Natural killer cell (primary cell): ENCODE measurements around the gene CCL24. TPM values are rescaled to one million over a fixed set of nuclear protein-coding genes. Genes with fewer than 3 reads are reported as not detected.
"Not testable (repeated sequence)": the region's sequence is repeated elsewhere in the genome, so short reads cannot be mapped to it uniquely, and the experiment has no call there.

Experiments
- ATAC-seq, 3 donors: fragments of 150-1000 bp in 2 of 3; fragments of 200-7000 bp in 1 of 3; cut with Tn5 transposase; 1 replicate in 1 of 3; 2 replicates in 2 of 3; pipeline ENCODE4 v1.10.0; 2021; ENCODE audit warnings: mild to moderate bottlenecking in 2 of 3, moderate library complexity in 2 of 3
- DNase-seq, 2 donors: peaks; one replicate each; pipeline versions ENCODE4 v3.0.0 to v3.0.0-alpha.2; 2013 to 2021; ENCODE audit warnings: mixed read lengths in 1 of 2
- H3K27ac ChIP-seq: one replicate; pipeline ENCODE4 v1.5.1; 2013; ENCODE audit warnings: mild to moderate bottlenecking, low read length
- H3K27me3 ChIP-seq: one replicate; pipeline ENCODE4 v1.6.1; 2013; ENCODE audit warnings: low read length; ENCODE audit not compliant: control insufficient read depth, insufficient read depth
- H3K36me3 ChIP-seq: one replicate; pipeline ENCODE4 v1.6.1; 2013; ENCODE audit warnings: low read length; ENCODE audit not compliant: control insufficient read depth, insufficient read depth
- H3K4me1 ChIP-seq: one replicate; pipeline ENCODE4 v1.6.1; 2013; ENCODE audit warnings: low read length; ENCODE audit not compliant: control insufficient read depth, insufficient read depth
- H3K4me3 ChIP-seq: one replicate; pipeline ENCODE4 v1.5.1; 2013; ENCODE audit warnings: low read length
- H3K9me3 ChIP-seq: one replicate; pipeline ENCODE4 v1.6.1; 2013; ENCODE audit warnings: low read length; ENCODE audit not compliant: control insufficient read depth, insufficient read depth
- H3K27ac Mint-ChIP-seq, 2 donors: one replicate each; pipeline ENCODE4 v1.8.0; 2022; ENCODE audit warnings: mild to moderate bottlenecking in 2 of 2, mixed read lengths in 2 of 2, moderate library complexity in 1 of 2
- H3K27me3 Mint-ChIP-seq, 2 donors: one replicate each; pipeline ENCODE4 v1.8.0; 2022; ENCODE audit warnings: low read depth in 2 of 2, mixed read lengths in 2 of 2
- H3K36me3 Mint-ChIP-seq: one replicate; pipeline ENCODE4 v1.8.0; 2022; ENCODE audit warnings: mixed read lengths
- H3K4me1 Mint-ChIP-seq, 2 donors: one replicate each; pipeline ENCODE4 v1.8.0; 2022; ENCODE audit warnings: mixed read lengths in 2 of 2
- H3K4me3 Mint-ChIP-seq: one replicate; pipeline ENCODE4 v1.8.0; 2022; ENCODE audit warnings: mild to moderate bottlenecking, moderate library complexity, mixed read lengths
- H3K9me3 Mint-ChIP-seq, 2 donors: one replicate each; pipeline ENCODE4 v1.8.0; 2022; ENCODE audit warnings: mixed read lengths in 2 of 2
- CTCF ChIP-seq: fragments of 200-600 bp; IDR thresholded peaks from one replicate; pipeline ENCODE4 v1.8.0; 2022; ENCODE audit warnings: antibody characterized with exemption
- WGBS: methylation state at CpG from one replicate; pipeline ENCODE4 v1.1.7; 2013; ENCODE audit warnings: missing lambda C conversion rate; ENCODE audit not compliant: insufficient coverage; 5-methylcytosine and 5-hydroxymethylcytosine counted together
- intact Hi-C: fragments of 100-400 bp; cut with micrococcal nuclease; formaldehyde crosslinking; loops from one replicate; pipeline ENCODE4 v1.14.2; 2022
- total RNA-seq, 4 donors: library from RNA; stranded (reverse); fragments of 120-200 nt in 1 of 4; gene quantifications; one replicate each; pipeline versions ENCODE4 v1.2.3 to v1.2.4, GENCODE V29; 2013 to 2022

CCL24 gene
- total RNA-seq, 3 donors from 2014 or later (not counting 1 experiment from before 2014, with no cell fraction given) = not detected

- Mint-ChIP-seq H3K27me3 (peaks cover 0 to 3% of the 10 kb centered on the region in 2 donors), H3K27ac (no peak overlapping the region), H3K36me3 (no peaks in the 10 kb centered on the region), H3K4me1 (peaks cover 6 to 8% of the 10 kb centered on the region in 2 donors), H3K9me3 (no peaks in the 10 kb centered on the region), H3K4me3 (no peak overlapping the region)
- Histone ChIP-seq H3K9me3 (no peaks in the 10 kb centered on the region), H3K36me3 (no peaks in the 10 kb centered on the region), H3K27me3 (no peaks in the 10 kb centered on the region), H3K27ac (no peak overlapping the region), H3K4me3 (no peak overlapping the region), H3K4me1 (peaks cover 5% of the 10 kb centered on the region)
- WGBS = 11% methylated on average over 2 of the region's 2 CpGs
- ATAC-seq = peak; percentile 87 to 99 (median 99)
- intact Hi-C loops = loop anchor here (1.0 to 5.0 kb wide), 2 partner anchors 119 to 685 kb away; no protein-coding TSS in a partner anchor
- peak; percentile 69 for TF ChIP-seq CTCF
- peak in 1 of 2 donors; percentile 71 for DNase-seq
These were observed 51.2 kb downstream of the CCL24 start for GRCh38 chr7:75762350-75762917.

GRCh38 chr7:75761801-75762200 lies 51.8 kb downstream of the CCL24 start:
- not testable (repeated sequence) for H3K27ac Mint-ChIP-seq, H3K4me1 ChIP-seq, H3K9me3 Mint-ChIP-seq, ATAC-seq, DNase-seq, H3K4me3 Mint-ChIP-seq, H3K36me3 Mint-ChIP-seq, H3K36me3 ChIP-seq, H3K9me3 ChIP-seq, H3K27me3 ChIP-seq, H3K27me3 Mint-ChIP-seq, H3K27ac ChIP-seq, H3K4me3 ChIP-seq
- intact Hi-C loops = loop anchor here (1.0 to 5.0 kb wide), 2 partner anchors 118 to 684 kb away; no protein-coding TSS in a partner anchor
- H3K4me1 Mint-ChIP-seq = peaks cover 6 to 12% of the 10 kb centered on the region in 2 donors
- WGBS = 91% methylated on average over 3 of the region's 3 CpGs

Other genes with a start within 250 kb of the CCL24 start
- 10 to 100 TPM; 17.1 to 27.9 (median 23.1) TPM for gene HIP1, start 74.9 kb downstream of the CCL24 start, total RNA-seq
- gene CCL26, start 41.6 kb downstream of the CCL24 start, total RNA-seq = not detected
- 10 to 100 TPM; 45.2 to 74.3 (median 61.9) TPM for gene RHBDD2, start 65.2 kb upstream of the CCL24 start, total RNA-seq
- 10 to 100 TPM; 56.0 to 60.5 (median 58.3) TPM for gene POR, start 101.3 kb upstream of the CCL24 start, total RNA-seq
- 10 to 100 TPM; 24.3 to 38.1 (median 34.6) TPM for gene TMEM120A, start 180.8 kb upstream of the CCL24 start, total RNA-seq
- gene STYXL1, start 234.2 kb upstream of the CCL24 start, total RNA-seq = 10 to 100 TPM; 15.1 to 33.2 (median 18.8) TPM
- gene MDH2, start 234.3 kb upstream of the CCL24 start, total RNA-seq = 10 to 100 TPM; 75.9 to 95.0 (median 93.9) TPM